ENCODE results near the gene BBS9. TPM values are rescaled to one million over a fixed set of nuclear protein-coding genes. Genes with fewer than 3 reads are reported as not detected.

BBS9 gene
- total and polyA plus RNA-seq, 2 of the 4 experiments (the other 2 are of a cell fraction): 7.9 to 9.5 TPM

- peak overlapping the region; percentile 64; the same call in 1 of the 2 replicates for H3K18ac ChIP-seq (ENCODE audit: low read depth, low read length)
- POLR2A ChIA-PET (ENCODE audit: unreplicated experiment): no interaction called here
- H4K8ac ChIP-seq (ENCODE audit: low read depth in 2 of 2, low read length in 2 of 2): no peak overlapping the region
- H3K4me1 ChIP-seq (ENCODE audit: control insufficient read depth, insufficient read depth, low read length): peaks cover 7% of the 10 kb centered on the region; the same call in 1 of the 2 replicates
- H3K9me3 ChIP-seq (ENCODE audit: control insufficient read depth, insufficient read depth, low read length): no peaks in the 10 kb centered on the region
- ATAC-seq (ENCODE audit: low read depth): no peak
- H3K4ac ChIP-seq (ENCODE audit: low read depth, low read length): no peak overlapping the region
- H3K56ac ChIP-seq (ENCODE audit: extremely low read depth, insufficient read depth, low read length): no peak overlapping the region
- H3K4me3 ChIP-seq (ENCODE audit: insufficient read depth, low read depth, low read length): no peak overlapping the region
- H4K20me1 ChIP-seq (ENCODE audit: insufficient read depth, low read length): no peaks in the 10 kb centered on the region
- no peak overlapping the region for H2BK20ac ChIP-seq (ENCODE audit: low read depth, low read length)
- H2BK120ac ChIP-seq (ENCODE audit: low read depth, low read length): no peak overlapping the region; the same call in 1 of the 2 replicates
- H3K23ac ChIP-seq (ENCODE audit: low read depth, low read length): no peak overlapping the region
- WGBS, 2 experiments (ENCODE audit: extremely low coverage in 2 of 2, insufficient read length in 1 of 2): 100% methylated on average over 1 of the region's 8 CpGs; no CpG with 5 or more reads in 1 of the 2 experiments
- intact Hi-C loops (cut with micrococcal nuclease): loop anchor here (5.0 kb wide), 3 partner anchors 181 to 744 kb away; partner anchors contain the start of gene BMPER
- H2AK5ac ChIP-seq (ENCODE audit: low read depth, low read length): no peak overlapping the region; the same call in 1 of the 2 replicates
- H2AFZ ChIP-seq (replicated peaks; ENCODE audit: low read length, poor library complexity): no peak overlapping the region
- H3K9me1 ChIP-seq (ENCODE audit: insufficient read depth, low read length): no peaks in the 10 kb centered on the region
- H2AK9ac ChIP-seq (replicated peaks; ENCODE audit: low read depth, low read length, poor library complexity): no peak overlapping the region
- in situ Hi-C loops (cut with MboI; ENCODE audit: low sequenced_read_pairs): loop anchor here (10.0 kb wide), 1 partner anchor 512 kb away; no protein-coding TSS in a partner anchor
- no peaks in the 10 kb centered on the region for H3K36me3 ChIP-seq (ENCODE audit: control insufficient read depth, insufficient read depth, low read length)
- dilution Hi-C loops (cut with HindIII; ENCODE audit: low sequenced_read_pairs, unreplicated experiment): no loop called here
- H3K9ac ChIP-seq (ENCODE audit: low read depth, low read length): no peak overlapping the region
- no peak for DNase-seq
- no peak overlapping the region for H3K14ac ChIP-seq (replicated peaks; ENCODE audit: low read depth, low read length)
- H4K91ac ChIP-seq (ENCODE audit: insufficient read depth, low read depth, low read length): no peak overlapping the region
- H2BK5ac ChIP-seq (ENCODE audit: low read depth, low read length, poor library complexity, severe bottlenecking): no peak overlapping the region
- H3K79me1 ChIP-seq (ENCODE audit: low read depth in 1 of 2, low read length in 2 of 2): no peaks in the 10 kb centered on the region
- TF ChIP-seq, protein P1, sequence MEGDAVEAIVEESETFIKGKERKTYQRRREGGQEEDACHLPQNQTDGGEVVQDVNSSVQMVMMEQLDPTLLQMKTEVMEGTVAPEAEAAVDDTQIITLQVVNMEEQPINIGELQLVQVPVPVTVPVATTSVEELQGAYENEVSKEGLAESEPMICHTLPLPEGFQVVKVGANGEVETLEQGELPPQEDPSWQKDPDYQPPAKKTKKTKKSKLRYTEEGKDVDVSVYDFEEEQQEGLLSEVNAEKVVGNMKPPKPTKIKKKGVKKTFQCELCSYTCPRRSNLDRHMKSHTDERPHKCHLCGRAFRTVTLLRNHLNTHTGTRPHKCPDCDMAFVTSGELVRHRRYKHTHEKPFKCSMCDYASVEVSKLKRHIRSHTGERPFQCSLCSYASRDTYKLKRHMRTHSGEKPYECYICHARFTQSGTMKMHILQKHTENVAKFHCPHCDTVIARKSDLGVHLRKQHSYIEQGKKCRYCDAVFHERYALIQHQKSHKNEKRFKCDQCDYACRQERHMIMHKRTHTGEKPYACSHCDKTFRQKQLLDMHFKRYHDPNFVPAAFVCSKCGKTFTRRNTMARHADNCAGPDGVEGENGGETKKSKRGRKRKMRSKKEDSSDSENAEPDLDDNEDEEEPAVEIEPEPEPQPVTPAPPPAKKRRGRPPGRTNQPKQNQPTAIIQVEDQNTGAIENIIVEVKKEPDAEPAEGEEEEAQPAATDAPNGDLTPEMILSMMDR (conservative IDR thresholded peaks at IDR 0.05; ENCODE audit: low read depth, low read length): no peak
- TF ChIP-seq MAZ (IDR thresholded peaks at IDR 0.05; ENCODE audit: borderline replicate concordance, low read depth, low read length) (no peak), BHLHE40 (IDR thresholded peaks at IDR 0.05; ENCODE audit: low read depth, low read length) (no peak), RCOR1 (IDR thresholded peaks at IDR 0.05; ENCODE audit: insufficient replicate concordance, low read length) (no peak), CEBPB (IDR thresholded peaks at IDR 0.05; ENCODE audit: low read depth, low read length) (no peak), POLR2A (IDR thresholded peaks at IDR 0.05; ENCODE audit: low read depth, low read length) (no peak), CHD1 (IDR thresholded peaks at IDR 0.05; ENCODE audit: low read depth, low read length) (no peak), USF2 (IDR thresholded peaks at IDR 0.05; ENCODE audit: low read depth, low read length) (no peak), MXI1 (IDR thresholded peaks at IDR 0.05; ENCODE audit: borderline replicate concordance, low read depth, low read length) (no peak), MAFK (IDR thresholded peaks at IDR 0.05; ENCODE audit: low read depth, low read length) (no peak), RAD21 (IDR thresholded peaks at IDR 0.05; ENCODE audit: low read length) (no peak)
- no TSS peak for BruUV-seq (replicated peaks)
- no peak overlapping the region for H3K27ac ChIP-seq (ENCODE audit: insufficient read depth, low read length)
- no peak overlapping the region for H3K4me2 ChIP-seq (ENCODE audit: low read depth, low read length)
- peak overlapping the region; percentile 84; the same call in 1 of the 2 replicates for H4K5ac ChIP-seq (ENCODE audit: low read depth, low read length)
- CTCF ChIA-PET: interaction anchor here (0.6 to 1.8 kb wide), 4 partner anchors 14 to 533 kb away, joined by 3 to 4 read pairs (median 3); no protein-coding TSS in a partner anchor
- no peak overlapping the region for H2BK15ac ChIP-seq (ENCODE audit: low read depth, low read length)
- H3K27me3 ChIP-seq (ENCODE audit: control insufficient read depth, insufficient read depth, low read length): peaks cover 13% of the 10 kb centered on the region
Observed at GRCh38 chr7:33422825-33423645, 293.7 kb downstream of the BBS9 start.
